PFSK-1 (cell line): ENCODE measurements around the gene SEPTIN2.

Source experiments
- FOXP2 ChIP-seq: optimal IDR thresholded peaks from 2 replicates; pipeline ENCODE3; 2011; ENCODE audit warnings: borderline replicate concordance, control low read depth, inconsistent platforms; ENCODE audit not compliant: insufficient read depth; ENCODE audit errors: extremely low read length, extremely low read depth
- POLR2AphosphoS5 ChIP-seq: IDR thresholded peaks from 2 replicates; pipeline ENCODE4 v1.6.1; 2012; ENCODE audit warnings: low read depth, mild to moderate bottlenecking, control low read depth, low read length, moderate library complexity
- REST ChIP-seq, 2 experiments: IDR thresholded peaks; 2 replicates each; pipeline versions ENCODE4 v1.6.1 to v1.8.0; 2011 to 2012; ENCODE audit warnings: low read depth in 2 of 2, low read length in 2 of 2, control low read depth in 1 of 2, inconsistent platforms in 1 of 2, mild to moderate bottlenecking in 1 of 2, moderate library complexity in 1 of 2; ENCODE audit not compliant: insufficient read depth in 1 of 2
- SIN3A ChIP-seq: IDR thresholded peaks from 2 replicates; pipeline ENCODE4 v1.6.1; 2012; ENCODE audit warnings: mild to moderate bottlenecking, low read length, moderate library complexity, borderline replicate concordance; ENCODE audit not compliant: insufficient read depth
- TAF1 ChIP-seq: IDR thresholded peaks from 2 replicates; pipeline ENCODE4 v1.6.1; 2012; ENCODE audit warnings: low read length, control low read depth, borderline replicate concordance; ENCODE audit not compliant: insufficient read depth

Gene SEPTIN2

GRCh38 chr2:241296767-241297166 lies 19.0 kb upstream of the SEPTIN2 start:
- TF ChIP-seq SIN3A = no peak
- no peak for TF ChIP-seq POLR2AphosphoS5
- TF ChIP-seq FOXP2 = no peak
- no peak for TF ChIP-seq TAF1
- no peak for TF ChIP-seq REST (IDR thresholded peaks at IDR 0.05; ENCODE audit: insufficient read depth in 1 of 2, low read depth in 2 of 2, low read length in 2 of 2)

- no peak for TF ChIP-seq SIN3A
- TF ChIP-seq TAF1 = no peak
- TF ChIP-seq FOXP2 = no peak
- no peak for TF ChIP-seq POLR2AphosphoS5
- TF ChIP-seq REST (IDR thresholded peaks at IDR 0.05; ENCODE audit: insufficient read depth in 1 of 2, low read depth in 2 of 2, low read length in 2 of 2) = no peak
These were observed 17.1 kb upstream of the SEPTIN2 start for GRCh38 chr2:241298673-241299072.

- TF ChIP-seq REST (IDR thresholded peaks at IDR 0.05; ENCODE audit: insufficient read depth in 1 of 2, low read depth in 2 of 2, low read length in 2 of 2) (no peak), TAF1 (no peak), SIN3A (no peak)
These were observed 15.7 kb upstream of the SEPTIN2 start for GRCh38 chr2:241300000-241300399.

GRCh38 chr2:241302083-241302482 lies 13.6 kb upstream of the SEPTIN2 start:
- no peak for TF ChIP-seq SIN3A
- no peak for TF ChIP-seq FOXP2
- TF ChIP-seq REST (IDR thresholded peaks at IDR 0.05; ENCODE audit: insufficient read depth in 1 of 2, low read depth in 2 of 2, low read length in 2 of 2) = no peak
- TF ChIP-seq POLR2AphosphoS5 = no peak
- TF ChIP-seq TAF1 = no peak

- TF ChIP-seq FOXP2 = no peak
- no peak for TF ChIP-seq TAF1
- no peak for TF ChIP-seq SIN3A
- no peak for TF ChIP-seq REST (IDR thresholded peaks at IDR 0.05; ENCODE audit: insufficient read depth in 1 of 2, low read depth in 2 of 2, low read length in 2 of 2)
- TF ChIP-seq POLR2AphosphoS5 = no peak
These were observed 12.7 kb upstream of the SEPTIN2 start for GRCh38 chr2:241302759-241303651.
